ENCODE data around the gene CNTFR. TPM values are rescaled to one million over a fixed set of nuclear protein-coding genes. Genes with fewer than 3 reads are reported as not detected.

Gene CNTFR
- total and polyA plus RNA-seq, 2 experiments from 2014 or later = 0.73 to 1.9 TPM

- no peak for TF ChIP-seq REST (IDR thresholded peaks at IDR 0.05; ENCODE audit: unreplicated experiment)
- Mint-ChIP-seq H3K4me3 (no peak overlapping the region), H3K9me3 (no peaks in the 10 kb centered on the region), H3K36me3 (ENCODE audit: low read depth) (no peaks in the 10 kb centered on the region), H3K27me3 (ENCODE audit: insufficient read depth, low read depth, poor library complexity) (peaks cover 75% of the 10 kb centered on the region), H3K4me1 (peaks cover 39% of the 10 kb centered on the region), H3K27ac (no peak overlapping the region)
- DNase-seq (ENCODE audit: low spot score) = no peak
- Histone ChIP-seq H3K79me2 (replicated peaks; ENCODE audit: insufficient read depth) (no peaks in the 10 kb centered on the region), H3K27me3 (ENCODE audit: insufficient read depth) (peaks cover 100% of the 10 kb centered on the region), H4K20me1 (replicated peaks; ENCODE audit: insufficient read depth) (no peaks in the 10 kb centered on the region; the same call in 1 of the 2 replicates), H3K27ac (ENCODE audit: low read depth) (no peak overlapping the region), H3K9me2 (ENCODE audit: insufficient read depth) (no peaks in the 10 kb centered on the region), H3K4me2 (no peak overlapping the region), H3K4me3 (no peak overlapping the region), H2AFZ (no peak overlapping the region), H3K4me1 (ENCODE audit: insufficient read depth) (peaks cover 37% of the 10 kb centered on the region), H3F3A (replicated peaks; ENCODE audit: low read depth) (no peaks in the 10 kb centered on the region; the same call in 1 of the 2 replicates), H3K36me3 (ENCODE audit: insufficient read depth) (no peaks in the 10 kb centered on the region)
- no peak for ATAC-seq
Measured at GRCh38 chr9:34582787-34583186, 6.7 kb downstream of the CNTFR start.

- H3K27ac Mint-ChIP-seq = no peak overlapping the region
- no peaks in the 10 kb centered on the region for H3K9me3 Mint-ChIP-seq
- TF ChIP-seq ZNF114 (CRISPR knock-in tag; IDR thresholded peaks at IDR 0.05) (no peak), JUNB (IDR thresholded peaks at IDR 0.05; ENCODE audit: unreplicated experiment) (no peak), EZH2phosphoT487 (IDR thresholded peaks at IDR 0.05; ENCODE audit: unreplicated experiment) (no peak), ETS1 (IDR thresholded peaks at IDR 0.05) (no peak), STAT1 (IDR thresholded peaks at IDR 0.05; ENCODE audit: unreplicated experiment) (no peak), NANOG (IDR thresholded peaks at IDR 0.05; ENCODE audit: borderline replicate concordance) (no peak), CREB1 (CRISPR knock-in tag; IDR thresholded peaks at IDR 0.05; ENCODE audit: low read depth) (no peak), EZH2 (IDR thresholded peaks at IDR 0.05; ENCODE audit: low read depth, unreplicated experiment) (no peak), ZNF331 (CRISPR knock-in tag; IDR thresholded peaks at IDR 0.05; ENCODE audit: low read depth) (no peak), REST (IDR thresholded peaks at IDR 0.05; ENCODE audit: unreplicated experiment) (no peak)
Measured at GRCh38 chr9:34581318-34581717, 8.2 kb downstream of the CNTFR start.

More at GRCh38 chr9:34581318-34581717, 8.2 kb downstream of the CNTFR start:
- no peak overlapping the region for H3K4me3 ChIP-seq
- peaks cover 9% of the 10 kb centered on the region; the same call in 1 of the 2 replicates for H3F3A ChIP-seq (replicated peaks; ENCODE audit: low read depth)
- H3K36me3 ChIP-seq (ENCODE audit: insufficient read depth) = no peaks in the 10 kb centered on the region
- no peak overlapping the region for H3K4me3 Mint-ChIP-seq
- H3K27me3 Mint-ChIP-seq (ENCODE audit: insufficient read depth, low read depth, poor library complexity) = peaks cover 73% of the 10 kb centered on the region
- no peak overlapping the region for H3K27ac ChIP-seq (ENCODE audit: low read depth)
- no peaks in the 10 kb centered on the region for H3K9me2 ChIP-seq (ENCODE audit: insufficient read depth)
- H2AFZ ChIP-seq = no peak overlapping the region
- peaks cover 98% of the 10 kb centered on the region for H3K27me3 ChIP-seq (ENCODE audit: insufficient read depth)
- peaks cover 46% of the 10 kb centered on the region for H3K4me1 Mint-ChIP-seq
- no peak overlapping the region for H3K4me2 ChIP-seq
- ATAC-seq = no peak
- no peak for DNase-seq (ENCODE audit: low spot score)
- no peaks in the 10 kb centered on the region for H3K79me2 ChIP-seq (replicated peaks; ENCODE audit: insufficient read depth)
- H3K36me3 Mint-ChIP-seq (ENCODE audit: low read depth) = no peaks in the 10 kb centered on the region
- peaks cover 7% of the 10 kb centered on the region; the same call in 1 of the 2 replicates for H4K20me1 ChIP-seq (replicated peaks; ENCODE audit: insufficient read depth)
- H3K4me1 ChIP-seq (ENCODE audit: insufficient read depth) = peaks cover 47% of the 10 kb centered on the region

Measured in GM23338 (cell line).